Panc1 (cell line): Measurements from ENCODE around the gene BEGAIN. TPM values are rescaled to one million over a fixed set of nuclear protein-coding genes. Genes with fewer than 3 reads are reported as not detected.

ENCODE experiments used
- ATAC-seq: fragments of 200-7000 bp; cut with Tn5 transposase; 2 replicates; pipeline ENCODE4 v1.9.1; 2020; ENCODE audit warnings: mild to moderate bottlenecking, moderate library complexity
- BruUV-seq: library from RNA; stranded (reverse); fragments of 400-500 nt; replicated peaks from 2 replicates; lab custom pipeline; 2021; lab: Mats Ljungman, UMichigan
- CTCF ChIA-PET: fragments of 300-600 bp; sonication (Branson Sonifier 250); formaldehyde crosslinking; loops from one replicate; lab custom pipeline; 2022; ENCODE audit warnings: antibody characterized with exemption; lab: Charles Lee
- POLR2A ChIA-PET: fragments of 300-600 bp; sonication (Branson Sonifier 250); formaldehyde crosslinking; loops from one replicate; lab custom pipeline; 2022; ENCODE audit warnings: antibody characterized with exemption; lab: Charles Lee
- DNase-seq: peaks from one replicate; pipeline ENCODE4 v3.0.0-alpha.2; 2010; ENCODE audit warnings: low read depth, low spot score
- H3K27ac ChIP-seq: 2 replicates; pipeline ENCODE4 v1.5.1; 2011; ENCODE audit warnings: mild to moderate bottlenecking, low read length, inconsistent platforms
- H3K27me3 ChIP-seq: fragments of 200-500 bp; sonication (Bioruptor generic); 2 replicates; pipeline ENCODE4 v1.6.0; 2014; ENCODE audit warnings: low read length, inconsistent platforms; ENCODE audit not compliant: control insufficient read depth, insufficient read depth
- H3K36me3 ChIP-seq: fragments of 200-500 bp; sonication (Bioruptor generic); 2 replicates; pipeline ENCODE4 v1.5.1; 2014; ENCODE audit warnings: inconsistent platforms, mild to moderate bottlenecking, low read length, moderate library complexity; ENCODE audit not compliant: control insufficient read depth, insufficient read depth
- H3K4me1 ChIP-seq: 2 replicates; pipeline ENCODE4 v1.5.1; 2011; ENCODE audit warnings: inconsistent platforms, mild to moderate bottlenecking, low read length, moderate library complexity; ENCODE audit not compliant: control insufficient read depth, insufficient read depth
- H3K4me3 ChIP-seq, 2 experiments: 2 replicates each; pipeline ENCODE4 v1.5.1; 2011 to 2012; ENCODE audit warnings: low read depth in 2 of 2, low read length in 2 of 2, mild to moderate bottlenecking in 2 of 2, inconsistent platforms in 1 of 2, moderate library complexity in 1 of 2
- H3K9me3 ChIP-seq: fragments of 200-500 bp; sonication (Bioruptor generic); 2 replicates; pipeline ENCODE4 v1.5.1; 2014; ENCODE audit warnings: low read depth, mild to moderate bottlenecking, inconsistent platforms, low read length, moderate library complexity; ENCODE audit not compliant: control insufficient read depth, insufficient read depth
- POLR2AphosphoS5 ChIP-seq: IDR thresholded peaks from 2 replicates; pipeline ENCODE4 v1.6.1; 2012; ENCODE audit warnings: mild to moderate bottlenecking, low read depth, low read length, moderate library complexity
- SIN3A ChIP-seq: IDR thresholded peaks from 2 replicates; pipeline ENCODE4 v1.6.1; 2012; ENCODE audit warnings: low read depth, mild to moderate bottlenecking, low read length, moderate library complexity, borderline replicate concordance; ENCODE audit not compliant: insufficient read depth
- TCF7L2 ChIP-seq: IDR thresholded peaks from 2 replicates; pipeline ENCODE4 v1.6.1; 2011; ENCODE audit warnings: mild to moderate bottlenecking, low read depth, low read length, inconsistent platforms
- in situ Hi-C: cut with HindIII; loops from 2 replicates; pipeline ENCODE4 v1.10.0; 2016; ENCODE audit warnings: low sequenced_read_pairs, low pct_unique_long_range_greater_than_20kb
- intact Hi-C: fragments of 100-400 bp; cut with micrococcal nuclease; formaldehyde crosslinking; loops from one replicate; pipeline ENCODE4 v1.10.0; 2022; ENCODE audit not compliant: unreplicated experiment
- total RNA-seq: library from RNA; stranded (reverse); gene quantifications from one replicate; pipeline ENCODE4 v1.2.1, GENCODE V29; 2021; ENCODE audit not compliant: unreplicated experiment
- TF ChIP-seq, protein P1 (sequence below), 2 experiments: IDR thresholded peaks; 2 replicates each; pipeline ENCODE4 v1.6.1; 2011 to 2012; ENCODE audit warnings: low read depth in 2 of 2, control low read depth in 1 of 2, low read length in 1 of 2, mild to moderate bottlenecking in 1 of 2, moderate library complexity in 1 of 2; ENCODE audit not compliant: insufficient read depth in 1 of 2
- TF ChIP-seq, protein P2 (sequence below): fragments of 450-650 bp; IDR thresholded peaks from 2 replicates; pipeline ENCODE4 v1.5.1; 2017; ENCODE audit warnings: mild to moderate bottlenecking

BEGAIN gene
- total RNA-seq, 1 experiment from 2014 or later, result 26.5 TPM

DNA sequence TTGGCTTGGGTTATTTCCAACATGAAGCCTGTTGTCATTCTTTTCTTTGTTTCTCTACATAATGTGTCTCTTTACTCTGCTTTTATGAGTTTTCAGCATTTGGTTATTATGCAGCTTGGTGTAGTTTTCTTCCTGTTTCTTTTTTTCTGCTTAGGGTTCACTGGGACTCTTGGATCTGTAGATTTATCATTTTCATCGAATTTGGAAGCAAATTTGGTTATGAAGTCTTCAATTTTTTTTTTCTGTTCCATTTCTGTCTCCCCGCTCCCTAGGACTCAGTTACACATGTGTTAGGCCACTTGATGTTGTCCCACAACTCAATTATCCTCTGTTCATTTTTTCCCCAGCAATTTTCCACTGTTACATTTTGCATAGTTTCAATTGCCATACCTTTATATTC, 13.8 kb upstream of the BEGAIN start:
- POLR2A ChIA-PET, result no interaction called here
- Histone ChIP-seq H3K4me1 (no peaks in the 10 kb centered on the region), H3K36me3 (no peaks in the 10 kb centered on the region), H3K4me3 (no peak overlapping the region), H3K9me3 (0 out of 2 replicates have a peak, but pooled peaks cover 5% of the 10 kb centered on the region), H3K27me3 (no peaks in the 10 kb centered on the region), H3K27ac (no peak overlapping the region)
- no TSS peak for BruUV-seq
- intact Hi-C loops, result no loop called here
- CTCF ChIA-PET, result no interaction called here
- DNase-seq (no peak), ATAC-seq (no peak)
- in situ Hi-C loops, result no loop called here
- TF ChIP-seq, protein P1, sequence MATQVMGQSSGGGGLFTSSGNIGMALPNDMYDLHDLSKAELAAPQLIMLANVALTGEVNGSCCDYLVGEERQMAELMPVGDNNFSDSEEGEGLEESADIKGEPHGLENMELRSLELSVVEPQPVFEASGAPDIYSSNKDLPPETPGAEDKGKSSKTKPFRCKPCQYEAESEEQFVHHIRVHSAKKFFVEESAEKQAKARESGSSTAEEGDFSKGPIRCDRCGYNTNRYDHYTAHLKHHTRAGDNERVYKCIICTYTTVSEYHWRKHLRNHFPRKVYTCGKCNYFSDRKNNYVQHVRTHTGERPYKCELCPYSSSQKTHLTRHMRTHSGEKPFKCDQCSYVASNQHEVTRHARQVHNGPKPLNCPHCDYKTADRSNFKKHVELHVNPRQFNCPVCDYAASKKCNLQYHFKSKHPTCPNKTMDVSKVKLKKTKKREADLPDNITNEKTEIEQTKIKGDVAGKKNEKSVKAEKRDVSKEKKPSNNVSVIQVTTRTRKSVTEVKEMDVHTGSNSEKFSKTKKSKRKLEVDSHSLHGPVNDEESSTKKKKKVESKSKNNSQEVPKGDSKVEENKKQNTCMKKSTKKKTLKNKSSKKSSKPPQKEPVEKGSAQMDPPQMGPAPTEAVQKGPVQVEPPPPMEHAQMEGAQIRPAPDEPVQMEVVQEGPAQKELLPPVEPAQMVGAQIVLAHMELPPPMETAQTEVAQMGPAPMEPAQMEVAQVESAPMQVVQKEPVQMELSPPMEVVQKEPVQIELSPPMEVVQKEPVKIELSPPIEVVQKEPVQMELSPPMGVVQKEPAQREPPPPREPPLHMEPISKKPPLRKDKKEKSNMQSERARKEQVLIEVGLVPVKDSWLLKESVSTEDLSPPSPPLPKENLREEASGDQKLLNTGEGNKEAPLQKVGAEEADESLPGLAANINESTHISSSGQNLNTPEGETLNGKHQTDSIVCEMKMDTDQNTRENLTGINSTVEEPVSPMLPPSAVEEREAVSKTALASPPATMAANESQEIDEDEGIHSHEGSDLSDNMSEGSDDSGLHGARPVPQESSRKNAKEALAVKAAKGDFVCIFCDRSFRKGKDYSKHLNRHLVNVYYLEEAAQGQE (IDR thresholded peaks at IDR 0.05; ENCODE audit: insufficient read depth in 1 of 2, low read depth in 2 of 2, low read length in 1 of 2), result no peak
- TF ChIP-seq SIN3A (no peak), TCF7L2 (no peak), POLR2AphosphoS5 (no peak)
- TF ChIP-seq, protein P2, sequence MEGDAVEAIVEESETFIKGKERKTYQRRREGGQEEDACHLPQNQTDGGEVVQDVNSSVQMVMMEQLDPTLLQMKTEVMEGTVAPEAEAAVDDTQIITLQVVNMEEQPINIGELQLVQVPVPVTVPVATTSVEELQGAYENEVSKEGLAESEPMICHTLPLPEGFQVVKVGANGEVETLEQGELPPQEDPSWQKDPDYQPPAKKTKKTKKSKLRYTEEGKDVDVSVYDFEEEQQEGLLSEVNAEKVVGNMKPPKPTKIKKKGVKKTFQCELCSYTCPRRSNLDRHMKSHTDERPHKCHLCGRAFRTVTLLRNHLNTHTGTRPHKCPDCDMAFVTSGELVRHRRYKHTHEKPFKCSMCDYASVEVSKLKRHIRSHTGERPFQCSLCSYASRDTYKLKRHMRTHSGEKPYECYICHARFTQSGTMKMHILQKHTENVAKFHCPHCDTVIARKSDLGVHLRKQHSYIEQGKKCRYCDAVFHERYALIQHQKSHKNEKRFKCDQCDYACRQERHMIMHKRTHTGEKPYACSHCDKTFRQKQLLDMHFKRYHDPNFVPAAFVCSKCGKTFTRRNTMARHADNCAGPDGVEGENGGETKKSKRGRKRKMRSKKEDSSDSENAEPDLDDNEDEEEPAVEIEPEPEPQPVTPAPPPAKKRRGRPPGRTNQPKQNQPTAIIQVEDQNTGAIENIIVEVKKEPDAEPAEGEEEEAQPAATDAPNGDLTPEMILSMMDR, result no peak

DNA sequence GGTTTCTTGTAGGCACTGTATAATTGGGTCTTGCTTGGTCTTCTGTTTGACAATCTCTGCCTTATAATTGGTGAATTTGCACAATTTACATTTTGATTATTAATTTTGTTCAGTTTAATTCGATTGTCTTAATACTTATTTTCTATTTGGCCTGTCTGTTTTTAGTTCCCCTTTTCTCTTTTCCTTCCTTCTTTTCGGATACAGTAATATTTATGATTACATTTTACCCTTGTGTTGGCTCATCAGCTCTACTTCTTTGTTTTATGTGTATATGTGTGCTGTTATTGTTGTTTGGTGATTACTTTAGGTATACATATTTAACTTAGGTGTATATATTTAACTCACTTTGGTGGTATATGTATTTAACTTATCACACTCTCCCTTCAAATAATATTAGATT, 12.8 kb upstream of the BEGAIN start:
- Histone ChIP-seq H3K27me3 (no peaks in the 10 kb centered on the region), H3K27ac (no peak overlapping the region)

More for the DNA sequence above, 12.8 kb upstream of the BEGAIN start:
- DNase-seq, result no peak
- ChIA-PET POLR2A (no interaction called here), CTCF (no interaction called here)
- ATAC-seq, result no peak
- Histone ChIP-seq H3K4me3 (no peak overlapping the region), H3K9me3 (0 out of 2 replicates have a peak, but pooled peaks cover 5% of the 10 kb centered on the region), H3K4me1 (no peaks in the 10 kb centered on the region), H3K36me3 (no peaks in the 10 kb centered on the region)
- TF ChIP-seq, protein P2, result no peak
- TF ChIP-seq TCF7L2 (no peak), POLR2AphosphoS5 (no peak), SIN3A (no peak)
- TF ChIP-seq, protein P1 (IDR thresholded peaks at IDR 0.05; ENCODE audit: insufficient read depth in 1 of 2, low read depth in 2 of 2, low read length in 1 of 2), result no peak
- no TSS peak for BruUV-seq
- in situ Hi-C loops (no loop called here), intact Hi-C loops (no loop called here)
